GM21447 (cell line): Measurements from ENCODE around the gene PHF1.

Experiments
- ATAC-seq: cut with Tn5 transposase; IDR thresholded peaks from one replicate; pipeline ENCODE4 v1.9.1; 2021; ENCODE audit not compliant: unreplicated experiment

Gene PHF1

DNA sequence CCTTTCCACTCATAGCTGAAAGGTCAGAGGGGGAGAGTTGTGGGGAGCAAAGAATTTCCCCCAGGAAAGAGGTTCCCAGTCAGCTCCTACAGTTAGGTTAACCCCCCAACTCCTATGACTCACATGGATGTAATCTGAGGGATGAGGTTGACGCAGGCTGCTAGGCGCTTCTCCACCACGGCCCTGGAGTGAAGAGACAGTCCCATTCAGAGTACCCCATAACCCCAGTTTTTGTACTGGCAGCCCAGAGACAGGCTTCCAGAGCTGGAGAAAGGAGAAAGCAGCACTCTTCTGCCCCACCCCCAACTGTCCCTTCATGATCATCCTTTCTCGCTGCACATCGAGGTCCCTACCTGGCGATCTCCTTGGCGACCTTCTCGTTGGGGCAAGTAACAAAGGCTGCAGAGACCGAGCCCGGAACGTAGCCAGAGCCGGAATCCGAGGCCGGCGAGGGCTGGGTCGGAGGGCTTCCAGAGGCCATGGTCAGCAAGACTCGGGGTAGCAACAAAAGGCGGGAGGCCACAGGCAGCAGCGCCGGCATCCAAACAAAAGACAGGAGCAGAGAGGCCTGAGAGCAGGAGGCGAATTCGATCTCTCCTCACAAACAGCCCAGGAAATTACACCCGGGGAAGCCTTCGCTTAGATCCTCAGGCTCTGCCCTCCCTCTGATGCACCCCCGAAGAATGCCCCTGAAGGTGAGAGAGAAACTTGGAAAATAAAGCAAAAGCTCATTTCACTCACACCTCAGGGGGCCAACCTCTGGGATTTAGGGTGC lies 6.5 kb downstream of the PHF1 start:
- no peak for ATAC-seq

GRCh38 chr6:33417903-33418689 lies 7.3 kb downstream of the PHF1 start, which contains the start of gene CUTA:
CUTA (minus strand) TSS chr6:33418107; CDS start chr6:33418000, 107 bp downstream.
- ATAC-seq = peak; percentile 72

DNA sequence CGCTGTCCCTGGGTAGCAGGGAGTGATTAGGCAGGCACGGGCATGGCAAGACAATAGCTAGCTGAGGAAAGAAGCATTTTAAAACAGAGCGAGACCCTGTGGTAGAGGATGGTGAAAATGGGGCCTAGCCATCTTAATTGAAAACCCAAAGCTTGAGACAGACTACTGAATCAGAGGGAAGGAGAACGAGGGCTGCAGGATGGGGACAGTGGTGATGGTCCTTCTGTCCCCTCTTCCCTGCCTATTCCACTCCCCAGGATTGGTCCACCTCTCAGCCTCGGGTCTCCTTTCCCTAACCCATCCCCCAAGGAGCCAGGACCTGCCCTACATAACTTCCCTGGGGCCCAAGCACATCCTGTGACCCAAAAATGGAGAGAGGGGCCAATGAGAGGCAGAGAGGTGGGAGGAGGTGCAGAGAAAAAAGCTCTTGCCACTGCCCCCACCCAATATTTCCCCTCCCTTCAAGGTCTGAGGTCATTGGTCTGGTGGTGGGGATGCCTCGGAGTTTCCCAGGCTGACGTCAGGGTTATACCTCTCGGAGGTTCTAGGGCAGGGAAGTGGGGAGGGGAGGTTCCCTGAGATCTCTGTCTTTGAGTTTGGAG lies 8.0 kb downstream of the PHF1 start:
- no peak for ATAC-seq

GRCh38 chr6:33419580-33420490 lies 9.0 kb downstream of the PHF1 start, which contains the start of gene SYNGAP1:
SYNGAP1 (plus strand) TSS chr6:33420065; CDS start chr6:33420265, 200 bp downstream.
- ATAC-seq = no peak

- ATAC-seq = no peak
Measured at GRCh38 chr6:33420491-33421343, 9.9 kb downstream of the PHF1 start.

DNA sequence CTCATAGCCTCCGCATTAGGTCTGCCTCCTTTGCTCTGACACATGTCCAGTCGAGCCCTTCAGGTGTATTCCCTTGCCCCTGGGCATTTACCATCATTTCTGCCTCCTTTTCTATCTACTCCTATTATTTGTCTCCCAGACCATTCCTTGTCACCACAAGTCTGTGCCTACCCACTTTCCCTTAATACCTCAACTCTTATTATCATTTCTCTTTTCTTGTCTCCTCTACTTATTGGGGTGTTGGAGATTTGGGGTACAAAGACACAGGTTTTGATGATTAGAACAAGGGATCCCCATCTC lies 10.5 kb downstream of the PHF1 start:
- ATAC-seq = no peak

- ATAC-seq = no peak
Measured at GRCh38 chr6:33423777-33424176, 13.0 kb downstream of the PHF1 start.

- ATAC-seq = no peak
Measured at GRCh38 chr6:33424855-33425667, 14.2 kb downstream of the PHF1 start.

DNA sequence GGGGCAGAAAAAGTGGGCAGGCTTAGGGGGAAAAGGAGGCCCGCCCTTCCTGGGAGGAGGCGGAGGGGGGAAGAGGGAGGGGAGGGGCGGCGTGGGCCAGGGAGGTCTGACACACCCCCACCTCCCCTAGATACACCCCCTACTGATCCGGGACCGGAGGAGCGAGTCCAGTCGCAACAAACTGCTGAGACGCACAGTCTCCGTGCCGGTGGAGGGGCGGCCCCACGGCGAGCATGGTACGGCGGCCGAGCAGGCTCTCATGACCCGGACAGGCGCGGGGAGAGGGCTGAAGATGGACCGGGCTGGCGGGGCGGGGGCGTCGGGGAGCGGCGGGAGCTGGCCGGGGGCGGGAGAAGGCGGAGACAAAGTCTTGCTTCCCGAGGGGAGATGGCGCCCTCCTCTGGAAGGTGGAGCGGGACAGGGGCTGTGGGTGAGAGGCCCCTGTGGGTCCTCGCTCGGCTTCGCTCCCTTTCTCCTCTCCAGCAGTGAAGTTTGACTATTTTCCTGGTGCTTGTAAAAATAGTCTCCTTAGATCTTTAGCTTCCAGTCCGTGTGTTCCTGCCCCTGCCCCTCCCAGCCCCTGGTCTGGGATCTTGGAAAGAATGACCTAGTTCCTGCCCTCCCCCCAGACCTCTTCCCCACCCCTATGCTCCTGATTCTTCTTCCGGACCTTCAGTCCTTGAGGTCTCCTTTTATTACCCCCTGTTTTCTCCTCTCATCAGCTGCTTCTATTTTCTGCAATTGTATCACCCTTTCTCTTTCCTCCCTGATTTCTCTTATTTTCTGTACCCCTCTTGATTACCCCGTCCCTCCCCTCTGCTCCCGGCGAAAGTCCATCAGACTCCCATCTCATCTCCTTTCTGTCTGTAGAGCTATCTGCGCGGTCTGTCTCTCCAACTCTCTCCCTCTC lies 15.1 kb downstream of the PHF1 start:
- peak; percentile 46 for ATAC-seq

DNA sequence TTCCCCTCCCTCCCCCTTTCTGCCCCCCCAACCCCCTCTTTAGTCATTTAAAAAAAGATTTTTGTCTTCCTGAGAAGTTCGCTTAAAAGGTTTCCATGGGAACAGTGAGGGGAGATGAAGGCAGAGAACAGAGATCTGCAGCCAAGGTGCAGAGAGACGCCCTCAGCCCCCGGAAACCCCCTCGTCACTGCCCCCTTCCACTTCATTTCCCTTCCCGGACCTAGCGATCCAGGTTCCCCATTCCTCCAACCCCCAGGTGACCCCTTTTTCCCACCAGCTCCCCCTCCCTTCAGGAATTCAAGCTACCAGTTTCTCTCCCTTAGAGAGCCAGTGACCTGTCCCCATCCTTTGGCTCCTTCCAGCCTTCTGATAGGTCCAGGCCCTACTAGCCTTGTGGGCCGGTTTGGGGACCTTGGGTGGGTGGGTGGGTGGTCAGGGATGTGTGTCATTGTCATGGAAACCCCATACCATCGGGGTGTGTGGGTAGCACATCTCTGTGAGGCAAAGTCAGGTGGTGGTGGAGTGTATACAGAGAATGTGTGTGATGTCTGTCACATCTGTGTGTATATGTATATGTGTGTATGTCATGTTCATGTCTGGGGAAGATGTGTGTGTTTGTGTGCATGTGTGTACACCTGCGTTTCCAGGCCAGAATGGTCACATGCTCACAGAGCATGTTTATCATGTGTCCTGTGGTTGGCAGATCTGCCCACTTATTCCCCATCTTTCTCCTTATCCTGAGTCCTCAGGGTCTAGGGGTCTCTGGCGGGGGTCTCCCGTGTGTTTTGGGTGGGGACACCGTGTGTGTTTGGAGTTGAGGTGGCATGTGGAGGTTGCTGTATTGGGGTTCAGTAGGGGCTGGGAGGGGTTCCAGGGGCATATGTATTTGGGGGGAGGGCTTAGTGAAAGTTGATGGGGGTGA lies 16.0 kb downstream of the PHF1 start:
- no peak for ATAC-seq

- no peak for ATAC-seq
Measured at GRCh38 chr6:33427585-33428223, 16.9 kb downstream of the PHF1 start.

DNA sequence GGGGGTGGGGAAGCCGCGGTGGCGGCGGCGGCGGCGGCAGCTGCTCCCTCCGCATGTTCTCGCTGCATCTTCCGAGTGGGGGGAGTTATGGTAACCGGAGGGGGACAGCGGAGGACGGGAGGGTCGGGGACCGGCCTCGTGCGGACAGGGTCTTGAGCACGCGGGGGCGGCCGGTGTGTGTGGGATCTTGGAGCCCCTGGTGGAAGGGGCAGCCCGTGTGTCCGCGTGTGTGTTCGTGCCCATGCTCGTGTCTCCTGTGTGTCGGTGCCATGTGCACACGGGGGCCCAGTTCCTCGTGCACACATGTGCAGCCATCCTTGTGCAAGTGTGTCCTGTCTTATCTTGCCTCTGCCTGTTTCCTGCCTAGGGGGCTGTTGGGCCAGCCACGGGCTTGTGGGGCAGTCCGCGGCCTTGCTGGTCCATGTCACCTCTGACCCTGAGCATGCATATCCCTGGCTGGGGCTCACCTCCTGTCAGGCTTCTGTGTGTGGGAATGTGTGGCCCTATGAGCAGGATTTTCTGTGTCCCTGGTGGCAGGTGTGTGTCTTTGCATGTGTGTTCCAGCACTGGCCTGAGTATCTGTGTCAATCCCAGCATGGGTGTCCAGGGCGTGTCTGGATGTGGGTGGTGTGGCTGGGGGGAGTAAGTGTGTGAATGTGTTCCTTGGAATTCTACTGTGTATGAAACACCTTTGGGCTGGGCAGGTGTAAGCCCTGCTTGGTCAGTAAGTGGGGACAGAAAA lies 17.6 kb downstream of the PHF1 start:
- no peak for ATAC-seq

- no peak for ATAC-seq
Measured at GRCh38 chr6:33428966-33429749, 18.3 kb downstream of the PHF1 start.

GRCh38 chr6:33429750-33430052 lies 18.9 kb downstream of the PHF1 start:
- ATAC-seq = no peak

- no peak for ATAC-seq
Measured at GRCh38 chr6:33430334-33430733, 19.5 kb downstream of the PHF1 start.
